Hematopoietic multipotent progenitor cell (in vitro differentiated cells): ENCODE measurements around the gene SAMD13. TPM values are rescaled to one million over a fixed set of nuclear protein-coding genes. Genes with fewer than 3 reads are reported as not detected.
"Not testable (repeated sequence)": the region's sequence is repeated elsewhere in the genome, so short reads cannot be mapped to it uniquely, and the experiment has no call there.

Source experiments
- DNase-seq, 3 donors: peaks; one replicate each; pipeline ENCODE4 v3.0.0-alpha.2; 2011 to 2015; ENCODE audit warnings: low read depth in 2 of 3, low spot score in 2 of 3
- total RNA-seq: library from RNA; depleted of rRNA; stranded (reverse); fragments of >200 nt; gene quantifications from one replicate; pipeline ENCODE4 v1.2.3, GENCODE V29; 2012

Gene SAMD13
- total RNA-seq, 1 donor, result 5.7 TPM

DNA sequence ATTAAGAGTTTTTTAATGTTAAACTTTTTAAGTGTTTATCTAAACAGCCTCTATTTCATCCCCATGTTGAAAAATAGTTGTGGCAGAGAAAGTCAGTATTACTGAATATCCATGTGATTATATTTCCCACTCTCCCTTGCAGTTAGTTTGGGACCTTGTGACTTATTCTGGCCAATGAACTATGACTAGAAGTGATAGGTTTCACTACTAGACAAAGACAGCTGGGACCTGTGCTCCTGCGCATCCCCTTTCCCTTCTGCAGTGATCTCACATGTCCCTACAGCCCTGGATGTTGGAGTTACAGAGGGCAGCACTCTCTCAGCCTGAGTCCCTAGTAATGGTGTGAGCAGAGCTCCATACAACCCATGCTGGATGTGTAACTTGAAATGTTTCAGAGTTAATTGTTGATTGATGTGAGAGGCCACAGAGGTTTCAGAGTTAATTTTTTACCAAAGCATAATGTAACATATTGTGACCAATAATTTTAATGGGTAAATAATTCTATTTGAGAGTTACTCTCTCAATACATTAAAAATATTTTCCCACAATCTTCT lies 18.7 kb upstream of the SAMD13 start:
- DNase-seq, result no peak

DNA sequence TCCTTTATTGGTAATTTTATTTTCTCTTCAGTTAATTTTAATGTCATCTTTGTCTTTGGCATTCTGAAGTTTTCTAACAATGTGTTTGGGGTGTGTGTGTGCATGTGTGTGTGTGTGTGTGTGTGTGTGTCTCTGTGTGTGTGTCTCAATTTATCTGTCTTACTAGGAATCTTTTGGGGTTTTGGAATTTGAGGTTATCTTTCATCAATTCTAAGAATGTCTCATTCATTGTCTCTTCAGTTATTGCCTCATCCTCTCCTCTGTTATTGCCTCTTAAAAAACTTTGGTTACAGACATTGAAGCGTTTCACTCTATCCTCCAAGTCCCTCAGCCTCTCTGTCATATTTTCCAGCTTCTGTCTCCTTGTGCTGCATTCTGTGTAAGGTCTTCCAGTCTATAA lies 18.1 kb upstream of the SAMD13 start:
- no peak for DNase-seq

DNA sequence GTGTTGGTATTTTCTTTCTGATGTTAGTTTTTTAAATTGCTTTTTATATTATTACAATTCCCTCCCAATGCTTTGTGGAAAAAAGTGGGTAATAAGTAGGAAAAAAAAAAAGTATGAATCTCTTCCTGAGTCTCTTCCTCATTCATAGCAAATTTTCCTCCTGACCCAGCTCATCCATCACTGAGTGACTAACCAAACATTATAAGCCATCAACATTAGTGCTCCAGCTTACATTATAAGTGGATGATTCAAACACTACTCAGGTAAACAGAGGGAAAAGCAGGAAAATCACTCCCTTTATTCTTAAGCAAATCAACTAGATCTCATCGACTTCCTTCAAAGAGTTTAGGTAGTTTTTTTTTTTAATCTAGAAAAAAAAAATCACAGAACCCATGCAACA lies 15.4 kb upstream of the SAMD13 start:
- DNase-seq, result no peak

DNA sequence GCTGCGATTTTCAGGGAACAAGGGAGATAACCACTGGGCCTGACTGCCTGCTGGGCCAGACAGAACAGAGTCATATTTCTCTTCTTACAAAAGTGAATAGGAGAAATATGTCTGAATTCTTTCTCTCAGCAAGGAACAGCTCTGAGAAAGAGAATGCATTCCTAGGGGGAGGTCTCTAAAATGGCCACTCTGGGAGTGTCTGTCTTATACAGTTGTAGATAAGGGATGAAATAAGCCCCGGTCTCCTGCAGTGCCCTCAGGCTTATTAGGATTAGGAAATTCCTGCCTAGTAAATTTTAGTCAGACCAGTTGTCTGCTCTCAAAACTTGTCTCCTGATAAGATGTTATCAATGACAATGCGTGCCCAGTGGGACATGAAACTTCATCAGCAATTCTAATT lies 14.1 kb upstream of the SAMD13 start:
- DNase-seq, result not testable (repeated sequence)

DNA sequence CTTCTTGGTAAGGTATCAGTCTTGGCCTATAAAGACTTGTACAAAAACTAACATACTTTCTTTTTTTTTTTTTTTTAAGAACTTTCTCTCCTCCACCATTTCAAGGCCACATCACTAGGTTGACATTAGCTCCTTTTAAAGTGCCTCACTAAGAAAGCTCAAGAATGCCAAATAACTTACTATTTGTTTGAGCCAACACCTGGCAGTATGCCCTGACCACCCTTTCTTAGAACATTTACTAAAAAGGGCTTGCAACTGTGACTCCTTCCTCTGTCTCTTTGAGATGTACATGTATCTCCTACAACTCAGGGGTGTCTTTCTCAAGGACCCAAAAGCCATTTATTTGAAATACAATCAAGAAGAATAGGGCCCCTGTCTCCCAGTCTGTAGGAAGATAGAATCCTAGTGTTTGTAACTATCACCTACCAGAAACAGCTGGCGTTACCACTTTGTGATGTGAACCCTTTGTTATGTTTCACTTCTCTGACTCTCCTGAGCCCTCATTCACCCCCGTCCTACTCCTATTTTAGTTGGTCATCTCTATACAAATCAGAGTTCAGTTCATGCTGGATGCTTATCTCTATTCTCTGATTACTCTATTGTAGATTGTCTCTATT lies 12.2 kb upstream of the SAMD13 start:
- no peak for DNase-seq

DNA sequence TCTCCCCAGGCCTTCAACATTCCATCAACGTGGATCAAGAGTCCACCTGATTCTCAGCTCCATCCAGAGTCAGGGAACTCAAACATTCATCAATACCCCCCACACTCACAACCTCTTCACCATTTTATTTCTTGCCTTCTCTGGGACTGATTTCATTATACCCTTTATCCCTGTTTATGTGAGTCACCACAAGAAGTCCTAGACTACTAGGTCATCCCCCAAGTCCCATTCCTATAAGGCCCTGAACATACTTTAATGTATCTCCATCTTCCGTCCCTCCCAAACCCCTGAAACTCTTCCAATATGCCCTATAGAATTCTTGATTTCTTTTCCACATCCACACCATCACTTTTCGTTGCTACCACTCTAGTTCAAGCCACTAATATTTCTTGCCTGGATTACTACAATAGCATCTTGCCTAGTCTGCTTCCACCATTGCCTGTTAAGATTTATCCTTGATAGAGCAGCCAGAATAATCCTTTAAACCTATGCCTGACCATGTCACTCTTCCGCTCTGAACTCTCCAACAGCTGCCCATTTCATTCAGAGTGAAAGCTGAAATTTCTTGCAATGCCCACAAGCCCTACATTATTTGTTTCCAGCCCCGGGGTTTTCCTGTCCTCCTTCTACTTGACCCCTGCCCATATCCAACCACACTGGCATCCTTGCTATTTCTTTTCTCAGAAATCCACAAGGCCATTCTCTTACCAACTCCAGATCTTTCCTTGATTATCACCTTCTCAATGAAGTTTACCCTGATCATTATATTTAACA lies 9.4 kb upstream of the SAMD13 start:
- no peak for DNase-seq

DNA sequence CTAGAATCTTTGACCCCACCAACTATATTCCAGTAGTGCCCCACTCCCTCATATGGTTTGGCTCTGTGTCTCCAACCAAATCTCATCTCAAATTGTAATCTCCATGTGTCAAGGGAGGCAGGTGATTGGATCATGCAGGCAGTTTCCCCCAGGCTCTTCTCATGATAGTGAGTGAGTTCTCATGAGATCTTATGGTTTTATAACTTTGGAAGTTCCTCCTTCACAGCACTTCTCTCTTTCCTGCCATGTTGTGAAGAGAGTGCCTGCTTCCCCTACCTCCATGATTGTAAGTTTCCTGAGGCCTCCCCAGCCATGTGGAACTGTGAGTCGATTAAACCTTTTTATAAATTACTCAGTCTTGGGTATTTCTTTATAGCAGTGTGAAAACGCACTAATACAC lies 7.7 kb upstream of the SAMD13 start:
- no peak for DNase-seq

DNA sequence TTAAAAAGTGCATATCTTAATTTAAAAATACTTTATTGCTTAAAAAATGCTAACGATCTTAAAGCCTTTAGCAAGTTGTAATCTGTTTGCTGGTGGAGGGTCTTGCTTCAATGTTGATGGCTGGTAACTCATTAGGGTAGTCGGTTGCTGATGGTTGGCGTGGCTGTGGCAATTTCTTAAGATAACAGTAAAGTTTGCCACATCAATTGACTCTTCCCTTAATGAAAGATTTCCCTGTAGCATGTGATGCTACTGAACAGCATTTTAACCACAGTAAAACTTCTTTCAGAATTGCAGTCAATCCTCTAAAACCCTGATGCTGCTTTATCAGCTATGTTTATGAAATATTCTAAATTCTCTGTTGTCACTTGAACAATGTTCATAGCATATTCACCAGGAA lies 6.8 kb upstream of the SAMD13 start:
- no peak for DNase-seq

DNA sequence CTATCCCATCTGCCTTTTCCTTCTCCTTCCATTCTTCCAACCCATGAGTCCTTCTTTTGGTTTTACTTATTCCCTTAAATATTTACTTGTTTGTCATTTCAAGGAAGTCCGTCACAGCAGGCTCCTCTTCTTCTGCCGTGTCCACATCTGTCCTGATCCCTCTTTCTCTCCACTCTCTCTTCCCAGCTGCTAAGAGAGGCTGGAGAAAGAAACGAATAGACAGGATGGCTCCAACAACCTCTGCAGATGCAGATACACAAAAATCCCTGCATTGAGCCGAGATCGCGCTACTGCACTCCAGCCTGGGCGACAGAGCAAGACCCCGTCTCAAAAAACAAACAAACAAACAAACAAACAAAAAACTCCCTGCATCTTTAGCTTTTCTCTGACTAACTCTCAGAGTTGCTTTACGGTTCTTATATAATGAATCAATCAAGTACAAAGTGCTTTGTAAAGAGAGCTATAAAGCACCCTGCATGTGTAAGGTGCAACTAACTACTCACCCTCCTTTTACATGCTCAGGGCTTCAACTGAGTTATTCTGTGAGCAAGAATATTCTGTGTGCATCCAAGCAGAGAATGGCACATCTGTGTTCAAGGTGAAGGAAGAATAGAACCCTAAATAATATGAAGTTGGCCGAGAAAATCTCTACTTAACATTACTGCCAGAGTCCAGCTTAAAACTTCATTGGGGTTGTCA lies 3.8 kb upstream of the SAMD13 start:
- no peak for DNase-seq

DNA sequence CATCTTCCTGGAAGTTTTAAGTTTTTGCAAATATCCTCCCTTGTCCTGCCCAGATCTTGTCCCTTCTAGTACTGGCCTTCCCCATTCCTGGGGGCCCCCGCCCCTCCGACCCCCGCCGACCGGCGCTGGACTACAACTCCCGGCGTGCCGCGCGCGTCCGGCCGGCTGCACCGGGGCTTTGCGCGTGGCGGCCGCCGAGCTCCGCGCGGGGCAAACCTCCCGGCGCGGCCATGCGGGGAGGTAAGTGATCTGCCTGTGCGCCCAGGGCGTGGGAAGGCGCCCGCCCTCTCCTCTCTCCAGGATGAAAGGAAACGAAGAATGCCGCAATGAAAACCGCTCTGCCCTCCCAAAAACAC lies 3.2 kb upstream of the SAMD13 start:
- peak; percentile 21 to 72 (median 62) for DNase-seq

DNA sequence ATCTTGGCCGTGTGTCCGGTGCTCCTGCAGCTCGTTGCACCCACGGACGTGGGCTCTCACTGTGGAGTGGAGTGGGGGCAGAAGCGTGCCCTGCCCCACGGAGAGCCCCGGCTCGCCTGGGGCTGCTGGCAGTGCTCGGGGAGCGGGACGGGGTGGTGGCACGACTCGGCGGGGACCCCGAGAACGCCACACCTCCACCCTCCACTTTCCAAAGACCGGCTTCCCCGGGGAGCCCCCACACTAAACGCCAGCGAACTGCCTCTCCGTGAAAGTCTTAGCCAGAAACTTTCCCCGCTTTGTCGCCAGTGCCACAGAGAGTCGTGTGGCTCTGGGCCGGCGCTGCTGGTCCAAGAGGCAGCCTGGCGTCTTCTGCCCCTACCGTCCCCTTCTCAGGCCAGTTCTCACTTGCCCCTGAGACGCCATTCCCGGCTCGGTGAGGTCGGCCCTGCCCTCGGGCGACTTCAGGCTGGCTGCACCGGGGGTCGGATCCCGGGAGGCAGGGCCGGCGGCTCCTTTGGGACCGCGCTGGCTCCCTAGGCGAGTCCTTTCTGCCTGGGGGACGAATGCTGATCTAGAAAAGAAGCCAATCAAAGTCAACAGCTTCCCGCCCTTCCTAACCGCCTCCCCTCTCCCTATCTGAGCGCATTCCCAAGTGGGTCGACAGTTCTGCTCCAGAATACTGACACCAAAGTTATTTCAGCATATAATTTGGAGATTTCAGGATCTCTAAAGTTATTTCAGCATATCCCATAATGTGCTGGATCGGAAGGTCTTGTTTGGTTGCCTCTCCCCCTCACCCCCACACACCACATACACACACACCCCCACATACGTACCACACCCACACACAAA lies 2.6 kb upstream of the SAMD13 start:
- DNase-seq, result peak; percentile 13 to 54 (median 49)

DNA sequence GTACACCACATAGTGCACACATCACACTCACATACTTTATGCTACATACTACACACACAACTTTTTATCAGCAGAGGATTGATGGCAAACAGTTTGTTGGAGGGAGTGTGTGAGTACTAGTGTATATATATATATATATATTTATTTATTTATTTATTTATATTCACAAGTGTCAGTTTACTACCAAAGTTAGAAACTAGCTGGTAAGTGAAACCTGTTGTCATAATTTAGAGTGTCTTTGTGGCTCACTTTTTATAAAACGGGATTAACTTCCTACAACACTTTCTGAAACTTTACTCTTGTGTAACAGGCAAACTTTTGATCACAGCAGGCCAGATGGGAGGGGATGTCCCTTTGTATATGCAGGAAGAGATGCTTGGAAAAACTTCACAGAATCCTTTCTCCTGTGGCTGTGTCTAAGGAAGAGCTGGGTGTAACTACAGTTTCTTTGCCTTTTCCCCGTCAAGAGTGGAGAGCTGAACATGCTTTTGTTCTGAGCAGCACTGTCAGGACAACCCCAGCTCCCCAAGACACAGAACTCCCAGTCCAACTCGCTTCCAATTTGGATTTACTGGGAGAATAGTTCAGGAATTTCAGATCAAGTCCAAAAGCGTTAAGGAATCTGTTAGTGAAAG lies 1.9 kb upstream of the SAMD13 start:
- DNase-seq, result no peak

DNA sequence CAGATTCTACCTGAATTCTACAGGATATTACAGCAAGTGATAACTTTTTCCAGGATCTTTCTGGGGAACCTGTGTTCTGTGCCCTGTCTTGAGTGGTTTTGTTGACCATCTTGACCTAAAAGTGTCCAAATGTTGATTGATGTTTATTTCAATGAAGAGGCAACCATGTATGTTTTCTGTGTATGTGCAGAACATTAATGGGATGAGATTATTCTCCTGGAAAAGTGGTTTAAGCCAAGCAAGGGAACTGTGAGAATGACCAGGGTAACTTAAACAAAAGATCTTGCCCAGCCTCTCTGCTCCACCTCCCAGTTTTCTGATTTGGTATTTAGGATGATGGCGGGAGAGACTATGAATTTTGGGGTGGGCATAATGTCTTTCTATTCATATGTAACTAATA lies 1.0 kb upstream of the SAMD13 start:
- no peak for DNase-seq

DNA sequence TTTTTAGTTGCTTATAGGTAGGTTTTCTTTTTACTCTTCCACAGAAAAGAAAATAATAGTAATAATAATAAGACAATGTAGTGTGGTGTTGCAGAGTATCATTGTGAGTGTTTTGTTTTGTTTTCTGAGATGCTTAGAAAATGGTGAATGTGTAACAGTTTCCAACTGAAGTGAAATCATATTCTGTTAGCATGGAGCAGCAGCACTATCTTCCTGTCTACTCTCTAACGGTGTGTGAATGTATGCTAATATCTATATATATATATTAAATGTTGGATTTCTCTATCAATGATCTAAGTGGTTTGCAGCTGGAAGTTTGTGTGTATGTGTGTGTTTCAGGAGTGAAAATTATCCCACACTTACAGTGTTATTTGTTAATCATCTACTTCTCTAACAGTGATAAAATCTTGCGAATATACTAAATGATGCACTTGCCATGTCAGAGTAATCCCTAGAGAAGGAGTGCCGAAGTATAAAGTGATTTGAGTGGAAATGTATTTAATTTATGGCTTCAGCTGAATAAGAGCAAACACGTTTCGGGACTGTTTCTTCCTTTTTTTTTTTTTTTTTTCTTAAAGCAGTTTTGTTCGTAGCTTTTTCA lies 377 bp downstream of the SAMD13 start:
- no peak for DNase-seq

DNA sequence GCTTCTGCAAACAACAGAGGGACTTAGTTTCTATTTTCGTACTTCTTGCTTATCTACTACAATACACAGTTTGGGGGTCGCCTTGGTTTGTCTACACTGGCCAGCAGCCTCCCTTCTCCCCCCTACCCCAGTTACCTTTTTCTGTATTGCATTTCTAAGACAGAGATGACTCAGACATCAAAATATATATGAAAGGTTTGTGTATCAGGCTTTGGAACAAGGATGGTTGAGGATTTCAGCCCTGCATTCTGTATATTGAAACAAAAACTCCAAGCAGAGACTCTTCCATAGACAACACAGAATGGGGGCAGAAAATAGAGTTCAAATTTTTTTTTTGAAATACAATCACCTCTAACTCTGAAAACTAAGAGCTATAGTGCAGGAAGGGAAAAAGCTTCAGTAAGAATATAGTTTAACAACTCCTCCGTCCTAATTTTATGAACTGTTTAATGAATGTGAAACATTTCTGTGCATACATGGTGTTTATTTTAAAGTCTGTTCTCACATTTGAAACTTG lies 1.9 kb downstream of the SAMD13 start:
- peak in 2 of 3 donors; percentile 19 to 38 for DNase-seq

DNA sequence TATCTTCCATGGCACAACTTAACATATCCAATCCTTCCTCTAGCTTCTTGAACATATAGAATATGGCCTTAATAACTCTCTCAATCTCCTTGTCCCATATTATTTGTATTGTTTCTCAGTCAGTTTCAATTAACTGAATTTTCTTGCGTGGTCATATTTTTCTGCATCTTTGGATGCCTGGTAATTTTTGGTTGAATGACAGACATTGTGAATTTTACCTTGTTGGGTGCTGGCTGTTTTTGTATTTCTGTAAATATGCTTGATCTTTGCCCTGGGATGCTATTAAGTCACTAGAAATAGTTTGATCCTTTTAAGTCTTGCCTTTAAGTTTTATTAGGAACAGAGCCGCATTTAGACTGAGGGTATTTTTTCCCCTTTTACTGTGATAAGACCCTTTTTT lies 5.9 kb downstream of the SAMD13 start:
- no peak for DNase-seq

DNA sequence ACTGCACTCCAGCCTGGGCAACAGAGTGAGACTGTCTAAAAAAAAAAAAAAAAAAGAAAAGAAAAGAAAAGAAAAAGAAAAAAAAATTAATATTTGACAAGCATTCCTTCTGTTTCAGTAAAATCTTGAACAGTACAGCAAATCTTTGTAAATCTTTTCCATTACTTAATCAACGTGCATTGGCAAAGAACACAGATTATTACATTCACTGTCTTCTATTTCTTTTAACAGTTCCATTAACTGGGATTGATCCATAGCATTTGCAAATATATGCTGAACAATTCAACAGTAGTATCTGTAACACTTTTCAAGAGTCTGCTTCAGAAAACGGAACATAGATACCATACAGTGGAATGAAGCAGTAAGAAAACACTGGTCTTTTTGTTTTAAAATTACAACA lies 9.8 kb downstream of the SAMD13 start:
- no peak for DNase-seq

DNA sequence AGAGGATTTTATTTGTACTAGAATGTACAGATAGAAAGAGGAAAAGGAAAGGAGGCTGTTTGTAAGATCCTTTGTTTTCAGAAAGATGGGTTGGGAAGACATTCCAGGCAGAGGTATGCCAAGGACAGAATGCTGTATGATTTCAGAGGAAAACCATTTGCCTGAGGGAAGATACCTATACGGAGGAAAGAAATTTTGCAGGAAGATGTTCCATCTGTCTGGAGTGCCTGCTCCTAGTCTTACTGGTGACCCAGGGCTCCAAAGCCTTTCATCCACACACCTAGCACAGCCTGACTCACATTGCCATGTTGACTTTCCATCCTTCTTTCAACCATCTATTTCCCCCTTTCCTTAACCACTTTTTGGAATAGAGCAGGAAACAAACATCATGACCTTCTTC lies 18.2 kb downstream of the SAMD13 start:
- no peak for DNase-seq

DNA sequence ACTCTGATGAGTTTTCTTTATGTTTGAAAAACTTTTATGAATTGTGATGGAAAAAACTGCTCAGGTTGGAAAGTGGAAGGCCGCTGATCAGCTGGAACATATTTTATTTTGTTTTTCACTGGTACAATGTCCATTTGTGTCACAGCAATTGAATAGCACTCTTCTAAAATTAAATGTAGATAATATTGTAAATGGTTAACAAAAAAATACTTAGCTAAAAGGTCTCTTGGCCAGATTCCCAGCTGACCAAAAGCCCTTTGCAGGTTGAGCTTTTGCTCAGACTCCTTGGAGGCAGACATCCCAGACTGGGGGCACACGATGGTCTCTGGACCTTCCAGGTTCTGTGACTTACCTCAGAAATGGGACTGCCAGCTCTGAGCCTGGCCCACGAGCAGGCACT lies 26.3 kb downstream of the SAMD13 start:
- no peak for DNase-seq
